Stomach (tissue), 9 donors: ENCODE data around the gene MED12L. TPM values are rescaled to one million over a fixed set of nuclear protein-coding genes. Genes with fewer than 3 reads are reported as not detected.

Source experiments
- DNase-seq, 2 donors: peaks; one replicate each; pipeline versions ENCODE4 v3.0.0 to v3.0.0-alpha.2; 2013 to 2019
- H3K27ac ChIP-seq, 5 donors: fragments of 200-600 bp in 4 of 5; sonication (generic) in 4 of 5; one replicate each; pipeline ENCODE4 v1.5.1; 2013 to 2019; ENCODE audit warnings: mild to moderate bottlenecking in 1 of 5, moderate library complexity in 1 of 5
- H3K27me3 ChIP-seq, 3 donors: fragments of 200-600 bp; sonication (generic); one replicate each; pipeline ENCODE4 v1.5.1; 2017 to 2019; ENCODE audit warnings: mixed run types in 1 of 3
- H3K36me3 ChIP-seq, 4 donors: fragments of 200-600 bp; sonication (generic); 1 replicate in 3 of 4; 2 replicates in 1 of 4; pipeline ENCODE4 v1.5.1; 2016 to 2019
- H3K4me1 ChIP-seq, 4 donors: fragments of 200-600 bp; sonication (generic); one replicate each; pipeline ENCODE4 v1.5.1; 2016 to 2019
- H3K4me3 ChIP-seq, 4 donors: fragments of 200-600 bp; sonication (generic) in 3 of 4; one replicate each; pipeline ENCODE4 v1.5.1; 2016 to 2019; ENCODE audit warnings: mild to moderate bottlenecking in 1 of 4
- H3K9me3 ChIP-seq, 4 donors: fragments of 200-600 bp; sonication (generic); one replicate each; pipeline ENCODE4 v1.5.1; 2016 to 2019
- EP300 ChIP-seq: sonication (generic); formaldehyde crosslinking; IDR thresholded peaks from one replicate; pipeline ENCODE4 v1.6.1; 2017; ENCODE audit warnings: antibody characterized with exemption
- POLR2A ChIP-seq, 4 donors: fragments of 450-650 bp; IDR thresholded peaks; one replicate each; pipeline ENCODE4 v1.6.1; 2016; ENCODE audit warnings: antibody characterized with exemption in 4 of 4, control low read depth in 2 of 4, mild to moderate bottlenecking in 1 of 4, moderate library complexity in 1 of 4
- POLR2AphosphoS5 ChIP-seq, 3 donors: sonication (generic); formaldehyde crosslinking; IDR thresholded peaks; one replicate each; pipeline ENCODE4 v1.6.1; 2016; ENCODE audit warnings: antibody characterized with exemption in 3 of 3
- WGBS, 5 donors: extraction: QIAGEN DNeasy Blood & Tissue Kit in 3 of 5; methylation state at CpG; one replicate each; pipeline versions ENCODE4 v1.1.5 to v1.1.7; 2013 to 2018; 5-methylcytosine and 5-hydroxymethylcytosine counted together
- intact Hi-C: fragments of 100-400 bp; cut with DNase I; formaldehyde crosslinking; loops from one replicate; pipeline ENCODE4 v1.15.1; 2023; ENCODE audit warnings: low total_unique reads
- polyA plus RNA-seq, 3 donors: library from polyadenylated mRNA; stranded (reverse); fragments of 200-250 nt; gene quantifications; one replicate each; pipeline ENCODE4 v1.2.3, GENCODE V29; 2013
- total RNA-seq, 5 donors: library from RNA; depleted of rRNA; stranded (reverse); fragments of >200 nt; gene quantifications; one replicate each; pipeline versions ENCODE4 v1.1.0 to v1.2.3, GENCODE V29; 2014 to 2016
- TF ChIP-seq, protein P1 (sequence below), 7 experiments: fragments of 450-650 bp in 4 of 7; fragments of 200-600 bp in 3 of 7; sonication (generic) in 3 of 7; IDR thresholded peaks; one replicate each; pipeline ENCODE4 v1.5.1; 2016 to 2019; ENCODE audit warnings: antibody characterized with exemption in 7 of 7, control low read depth in 2 of 7, mild to moderate bottlenecking in 1 of 7
- donor health status: healthy with polysubstance abuse.
- donor health status: Bipolar disorder and iron deficiency.
- donor health status: healthy.

Gene MED12L
- total and polyA plus RNA-seq, 8 donors = 0.06 to 2.9 (median 0.36) TPM; not detected in 2

DNA sequence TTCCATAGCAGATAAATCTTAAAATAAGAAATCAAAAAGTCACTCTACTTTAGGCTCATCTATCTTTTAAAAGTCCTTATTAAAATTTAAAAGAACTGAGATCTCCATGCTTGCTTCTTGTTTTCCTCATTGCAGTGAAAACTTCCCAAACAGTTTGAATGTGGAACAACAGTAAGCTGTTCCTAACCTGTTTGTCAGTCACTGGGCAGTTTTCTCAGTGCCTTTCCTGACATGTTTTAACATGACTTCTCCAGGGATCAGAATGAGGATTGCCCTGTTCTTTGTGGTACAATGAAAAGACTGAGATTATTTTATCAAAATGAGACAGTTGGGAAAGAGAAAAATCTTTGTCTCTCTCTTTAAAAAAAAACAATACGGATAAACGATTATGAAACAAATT, 230.4 kb downstream of the MED12L start:
- TF ChIP-seq EP300 (no peak), POLR2AphosphoS5 (IDR thresholded peaks at IDR 0.05) (no peak), POLR2A (IDR thresholded peaks at IDR 0.05) (no peak)
- TF ChIP-seq, protein P1, sequence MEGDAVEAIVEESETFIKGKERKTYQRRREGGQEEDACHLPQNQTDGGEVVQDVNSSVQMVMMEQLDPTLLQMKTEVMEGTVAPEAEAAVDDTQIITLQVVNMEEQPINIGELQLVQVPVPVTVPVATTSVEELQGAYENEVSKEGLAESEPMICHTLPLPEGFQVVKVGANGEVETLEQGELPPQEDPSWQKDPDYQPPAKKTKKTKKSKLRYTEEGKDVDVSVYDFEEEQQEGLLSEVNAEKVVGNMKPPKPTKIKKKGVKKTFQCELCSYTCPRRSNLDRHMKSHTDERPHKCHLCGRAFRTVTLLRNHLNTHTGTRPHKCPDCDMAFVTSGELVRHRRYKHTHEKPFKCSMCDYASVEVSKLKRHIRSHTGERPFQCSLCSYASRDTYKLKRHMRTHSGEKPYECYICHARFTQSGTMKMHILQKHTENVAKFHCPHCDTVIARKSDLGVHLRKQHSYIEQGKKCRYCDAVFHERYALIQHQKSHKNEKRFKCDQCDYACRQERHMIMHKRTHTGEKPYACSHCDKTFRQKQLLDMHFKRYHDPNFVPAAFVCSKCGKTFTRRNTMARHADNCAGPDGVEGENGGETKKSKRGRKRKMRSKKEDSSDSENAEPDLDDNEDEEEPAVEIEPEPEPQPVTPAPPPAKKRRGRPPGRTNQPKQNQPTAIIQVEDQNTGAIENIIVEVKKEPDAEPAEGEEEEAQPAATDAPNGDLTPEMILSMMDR (IDR thresholded peaks at IDR 0.05) = no peak
- Histone ChIP-seq H3K27me3 (no peaks in the 10 kb centered on the region), H3K4me3 (no peak overlapping the region), H3K27ac (no peak overlapping the region), H3K9me3 (no peaks in the 10 kb centered on the region), H3K36me3 (no peaks in the 10 kb centered on the region), H3K4me1 (no peaks in the 10 kb centered on the region)
- DNase-seq = no peak
- intact Hi-C loops = no loop called here
- WGBS, 5 donors = 81 to 94% (median 89%) methylated on average over 2 of the region's 2 CpGs

DNA sequence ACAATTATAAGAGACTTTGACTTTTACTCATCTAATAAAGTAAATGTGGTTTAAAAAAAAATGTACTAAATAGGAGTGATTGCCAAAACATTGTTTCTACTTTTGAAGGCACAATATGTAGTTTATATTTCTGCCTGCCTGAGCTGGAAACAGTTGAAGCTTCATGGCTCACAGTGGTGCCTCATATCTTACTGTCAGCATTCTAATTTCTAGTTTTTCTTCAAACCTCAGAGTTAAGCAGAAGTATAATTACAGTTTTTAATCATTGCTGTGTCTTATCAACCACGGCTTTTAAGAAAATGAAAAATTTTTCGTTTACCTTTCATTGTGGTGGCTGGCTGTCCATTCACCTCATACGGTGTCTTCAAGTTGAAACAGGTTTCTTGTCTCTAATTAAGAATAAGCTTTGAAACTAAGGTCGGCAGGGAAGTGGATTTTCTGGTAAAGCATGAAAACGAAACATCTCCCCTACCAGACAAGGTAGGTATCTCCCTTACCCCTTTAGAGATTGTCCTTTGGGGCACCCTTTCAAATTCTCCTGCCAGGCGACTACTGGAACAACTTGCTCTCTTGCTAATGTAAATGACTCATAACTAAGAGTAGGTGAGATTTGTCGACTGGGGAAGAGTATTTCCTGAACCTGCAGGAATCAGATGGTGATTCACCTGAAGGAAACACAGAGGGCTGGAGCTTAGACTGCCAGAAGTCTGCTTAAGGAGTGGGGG, 231.0 kb downstream of the MED12L start, which contains the start of gene GPR87:
TSS of gene GPR87 (minus strand) at position 554 of the 725 bp plus-strand sequence. CDS start 16,720 bp downstream, outside the sequence.
- H3K4me1 ChIP-seq = no peaks in the 10 kb centered on the region
- 40 to 61% (median 49%) methylated on average over 7 of the region's 7 CpGs for WGBS, 5 donors

DNA sequence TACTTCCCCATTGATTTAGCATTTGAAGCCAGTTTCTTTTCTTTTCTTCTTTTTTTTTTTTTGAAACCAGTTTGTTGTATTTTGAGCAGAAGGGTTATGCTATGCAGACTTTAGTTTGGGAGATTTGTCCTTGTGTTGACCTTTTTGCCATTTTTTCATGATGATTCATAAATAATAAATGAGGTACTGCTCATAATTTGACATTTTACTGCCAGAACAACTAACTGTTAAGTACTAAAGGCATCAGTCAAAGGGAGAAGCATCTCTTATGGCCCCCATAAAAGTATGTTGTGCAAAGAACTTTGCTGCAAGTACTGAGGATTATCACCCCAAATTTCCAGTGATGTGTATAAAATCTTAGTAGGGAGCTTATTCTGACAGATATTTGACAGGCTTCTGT, 232.8 kb downstream of the MED12L start:
- Histone ChIP-seq H3K27me3 (no peaks in the 10 kb centered on the region), H3K4me3 (no peak overlapping the region), H3K4me1 (no peaks in the 10 kb centered on the region), H3K27ac (no peak overlapping the region), H3K36me3 (no peaks in the 10 kb centered on the region), H3K9me3 (no peaks in the 10 kb centered on the region)
- TF ChIP-seq EP300 (no peak), POLR2AphosphoS5 (IDR thresholded peaks at IDR 0.05) (no peak), POLR2A (IDR thresholded peaks at IDR 0.05) (no peak)
- TF ChIP-seq, protein P1 (IDR thresholded peaks at IDR 0.05) = no peak
- no peak for DNase-seq
- intact Hi-C loops = no loop called here

More for the DNA sequence above, 231.0 kb downstream of the MED12L start, which contains the start of gene GPR87:
- no peaks in the 10 kb centered on the region for H3K27me3 ChIP-seq
- TF ChIP-seq POLR2A (IDR thresholded peaks at IDR 0.05) = no peak
- no peak for TF ChIP-seq EP300
- TF ChIP-seq, protein P1 (IDR thresholded peaks at IDR 0.05) = no peak
- TF ChIP-seq POLR2AphosphoS5 (IDR thresholded peaks at IDR 0.05) = no peak
- no peaks in the 10 kb centered on the region for H3K9me3 ChIP-seq
- DNase-seq = peak in 1 of 2 donors; percentile 66
- H3K36me3 ChIP-seq = no peaks in the 10 kb centered on the region
- no peak within 1 kb of the TSS for H3K4me3 ChIP-seq
- H3K27ac ChIP-seq = no peak within 1 kb of the TSS
- intact Hi-C loops = no loop called here

DNA sequence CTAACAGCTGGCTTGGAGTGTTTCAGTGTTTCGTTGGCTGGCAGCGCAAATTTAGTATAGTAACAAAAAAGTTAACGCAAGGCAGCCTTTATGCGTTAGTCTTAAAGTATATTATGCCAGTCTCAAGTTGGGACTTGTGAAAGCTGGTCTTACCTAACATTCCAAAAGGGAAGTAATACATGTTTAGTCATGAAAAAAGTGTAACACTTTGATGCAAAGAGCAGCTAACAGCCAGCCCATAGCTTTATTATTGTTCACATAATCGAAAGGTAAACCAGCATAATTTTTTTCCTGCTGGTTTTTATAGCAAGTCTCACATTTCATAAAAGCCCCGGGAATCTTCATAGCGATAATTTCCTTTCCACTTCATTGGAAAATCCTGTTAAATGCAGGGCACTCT, 233.5 kb downstream of the MED12L start:
- 83 to 91% (median 90%) methylated on average over 7 of the region's 7 CpGs for WGBS, 5 donors

More for the DNA sequence above, 233.5 kb downstream of the MED12L start:
- peak in 1 of 2 donors; percentile 5 for DNase-seq
- intact Hi-C loops = no loop called here
- Histone ChIP-seq H3K4me3 (no peak overlapping the region), H3K9me3 (no peaks in the 10 kb centered on the region), H3K36me3 (no peaks in the 10 kb centered on the region), H3K4me1 (no peaks in the 10 kb centered on the region), H3K27me3 (no peaks in the 10 kb centered on the region), H3K27ac (no peak overlapping the region)
- TF ChIP-seq POLR2A (IDR thresholded peaks at IDR 0.05) (no peak), EP300 (no peak), POLR2AphosphoS5 (IDR thresholded peaks at IDR 0.05) (no peak)
- TF ChIP-seq, protein P1 (IDR thresholded peaks at IDR 0.05) = no peak
